HCT116 (cell line): Measurements from ENCODE around the gene CAPN15. TPM values are rescaled to one million over a fixed set of nuclear protein-coding genes. Genes with fewer than 3 reads are reported as not detected.

ENCODE experiments used
- ATAC-seq: fragments of 200-7000 bp; cut with Tn5 transposase; 2 replicates; pipeline ENCODE4 v1.9.1; 2020; ENCODE audit warnings: mild to moderate bottlenecking, moderate library complexity
- BruUV-seq: library from RNA; stranded (reverse); fragments of 400-500 nt; replicated peaks from 2 replicates; lab custom pipeline; 2021; lab: Mats Ljungman, UMichigan
- CTCF ChIA-PET: fragments of 300-600 bp; sonication (Branson Sonifier 250); formaldehyde crosslinking; loops from one replicate; lab custom pipeline; 2021; ENCODE audit warnings: antibody characterized with exemption; lab: Charles Lee
- POLR2A ChIA-PET: fragments of 300-600, 350-600 bp; sonication (Branson Sonifier 250); formaldehyde crosslinking; loops from one replicate; lab custom pipeline; 2021; ENCODE audit warnings: antibody characterized with exemption; lab: Charles Lee
- RAD21 ChIA-PET, 2 experiments: fragments of 300-600 bp; sonication (Branson Sonifier 250); formaldehyde crosslinking; loops; one replicate each; lab custom pipeline; 2023; ENCODE audit warnings: low total read pairs in 2 of 2; ENCODE audit not compliant: uncharacterized antibody in 2 of 2, unreplicated experiment in 2 of 2, low non-redundant PET in 1 of 2; lab: Charles Lee
- DNase-seq: peaks from one replicate; pipeline ENCODE4 v3.0.0-alpha.2; 2010; ENCODE audit warnings: low read depth, low spot score
- H2AFZ ChIP-seq: fragments of 200-600 bp; shearing (Covaris generic), sonication (generic); 2 replicates; pipeline ENCODE4 v1.6.1; 2017; ENCODE audit warnings: low read depth, mixed run types, mixed read lengths, antibody characterized with exemption, low read length; ENCODE audit not compliant: poor library complexity, severe bottlenecking
- H3K27ac ChIP-seq: 2 replicates; pipeline ENCODE4 v1.5.1; 2012; ENCODE audit warnings: low read depth, low read length
- H3K27me3 ChIP-seq: fragments of 200-600 bp; sonication (generic); 2 replicates; pipeline ENCODE4 v1.6.1; 2016; ENCODE audit warnings: mixed run types, low read length, mixed read lengths; ENCODE audit not compliant: insufficient read depth
- H3K36me3 ChIP-seq, 2 experiments: fragments of 200-500 bp in 1 of 2; fragments of 200-600 bp in 1 of 2; sonication (Bioruptor generic) in 1 of 2; sonication (generic) in 1 of 2; 2 replicates each; pipeline versions ENCODE4 v1.5.1 to v1.6.1; 2014 to 2016; ENCODE audit warnings: low read length in 2 of 2, inconsistent platforms in 1 of 2, mixed read lengths in 1 of 2, mixed run types in 1 of 2; ENCODE audit not compliant: insufficient read depth in 2 of 2, control insufficient read depth in 1 of 2
- H3K4me1 ChIP-seq, 2 experiments: fragments of 200-600 bp in 1 of 2; sonication (generic) in 1 of 2; 2 replicates each; pipeline versions ENCODE4 v1.5.1 to v1.6.1; 2012 to 2017; ENCODE audit warnings: low read length in 2 of 2, inconsistent platforms in 1 of 2, mild to moderate bottlenecking in 1 of 2, mixed read lengths in 1 of 2, mixed run types in 1 of 2, moderate library complexity in 1 of 2; ENCODE audit not compliant: insufficient read depth in 2 of 2, control insufficient read depth in 1 of 2
- H3K4me2 ChIP-seq: fragments of 200-600 bp; sonication (generic); 2 replicates; pipeline ENCODE4 v1.6.1; 2017; ENCODE audit warnings: mixed run types, low read length, mixed read lengths
- H3K4me3 ChIP-seq, 2 experiments: fragments of 200-600 bp in 1 of 2; sonication (generic) in 1 of 2; replicated peaks in 1 of 2; 2 replicates each; pipeline ENCODE4 v1.5.1; 2011 to 2016; ENCODE audit warnings: low read length in 2 of 2, control low read depth in 1 of 2, low read depth in 1 of 2, mild to moderate bottlenecking in 1 of 2, mixed read lengths in 1 of 2, mixed run types in 1 of 2
- H3K79me2 ChIP-seq: fragments of 200-600 bp; sonication (generic); 2 replicates; pipeline ENCODE4 v1.6.1; 2017; ENCODE audit warnings: mild to moderate bottlenecking, mixed run types, low read length, moderate library complexity, mixed read lengths; ENCODE audit not compliant: insufficient read depth
- H3K9ac ChIP-seq: fragments of 200-600 bp; sonication (generic); 2 replicates; pipeline ENCODE4 v1.6.1; 2016; ENCODE audit warnings: low read length, mixed read lengths
- H3K9me2 ChIP-seq: fragments of 200-600 bp; sonication (generic), shearing (Covaris generic); 2 replicates; pipeline ENCODE4 v1.6.1; 2017; ENCODE audit warnings: mixed run types, mild to moderate bottlenecking, moderate library complexity; ENCODE audit not compliant: insufficient read depth
- H3K9me3 ChIP-seq, 2 experiments: fragments of 200-500 bp in 1 of 2; fragments of 200-600 bp in 1 of 2; sonication (Bioruptor generic) in 1 of 2; sonication (generic) in 1 of 2; 2 replicates each; pipeline ENCODE4 v1.6.1; 2014 to 2017; ENCODE audit warnings: low read length in 2 of 2, mixed read lengths in 2 of 2, inconsistent platforms in 1 of 2, low read depth in 1 of 2, mild to moderate bottlenecking in 1 of 2, mixed run types in 1 of 2, moderate library complexity in 1 of 2; ENCODE audit not compliant: control insufficient read depth in 1 of 2, insufficient read depth in 1 of 2
- H4K20me1 ChIP-seq: fragments of 200-600 bp; sonication (generic), shearing (Covaris generic); 2 replicates; pipeline ENCODE4 v1.6.1; 2017; ENCODE audit warnings: mixed run types, mild to moderate bottlenecking, moderate library complexity; ENCODE audit not compliant: insufficient read depth
- CEBPB ChIP-seq: IDR thresholded peaks from 2 replicates; pipeline ENCODE4 v1.6.1; 2012; ENCODE audit warnings: low read depth
- ELF1 ChIP-seq: IDR thresholded peaks from 2 replicates; pipeline ENCODE4 v1.6.1; 2012; ENCODE audit warnings: low read depth, borderline replicate concordance
- EZH2 ChIP-seq: fragments of 200-600 bp; sonication (generic); IDR thresholded peaks from 2 replicates; pipeline ENCODE4 v1.6.1; 2017; ENCODE audit warnings: antibody characterized with exemption, mixed run types
- JUND ChIP-seq: IDR thresholded peaks from 2 replicates; pipeline ENCODE4 v1.6.1; 2012
- SIN3A ChIP-seq: IDR thresholded peaks from 2 replicates; pipeline ENCODE4 v1.6.1; 2012; ENCODE audit warnings: low read depth
- SRF ChIP-seq: IDR thresholded peaks from 2 replicates; pipeline ENCODE4 v1.6.1; 2012; ENCODE audit warnings: low read depth
- TCF7L2 ChIP-seq: IDR thresholded peaks from 2 replicates; pipeline ENCODE4 v1.7.0; 2011; ENCODE audit warnings: borderline replicate concordance, inconsistent platforms; ENCODE audit not compliant: insufficient read depth, insufficient read length; ENCODE audit errors: extremely low read depth
- ZNF274 ChIP-seq: fragments of 200-500 bp; sonication (Bioruptor generic); IDR thresholded peaks from 2 replicates; pipeline ENCODE4 v1.6.1; 2014; ENCODE audit warnings: mild to moderate bottlenecking, low read depth, low read length, inconsistent platforms
- intact Hi-C: fragments of 100-400 bp; cut with micrococcal nuclease; formaldehyde crosslinking; loops from 2 replicates; pipeline ENCODE4 v1.10.0; 2022
- total RNA-seq: library from RNA; stranded (reverse); gene quantifications from one replicate; pipeline ENCODE4 v1.2.1, GENCODE V29; 2021; ENCODE audit not compliant: unreplicated experiment
- TF ChIP-seq, protein P1 (sequence below): IDR thresholded peaks from 2 replicates; pipeline ENCODE4 v1.6.1; 2012
- TF ChIP-seq, protein P2 (sequence below): IDR thresholded peaks from 2 replicates; pipeline ENCODE4 v1.6.1; 2012

The CAPN15 gene
- total RNA-seq, 1 experiment from 2014 or later, result 39.0 TPM

DNA sequence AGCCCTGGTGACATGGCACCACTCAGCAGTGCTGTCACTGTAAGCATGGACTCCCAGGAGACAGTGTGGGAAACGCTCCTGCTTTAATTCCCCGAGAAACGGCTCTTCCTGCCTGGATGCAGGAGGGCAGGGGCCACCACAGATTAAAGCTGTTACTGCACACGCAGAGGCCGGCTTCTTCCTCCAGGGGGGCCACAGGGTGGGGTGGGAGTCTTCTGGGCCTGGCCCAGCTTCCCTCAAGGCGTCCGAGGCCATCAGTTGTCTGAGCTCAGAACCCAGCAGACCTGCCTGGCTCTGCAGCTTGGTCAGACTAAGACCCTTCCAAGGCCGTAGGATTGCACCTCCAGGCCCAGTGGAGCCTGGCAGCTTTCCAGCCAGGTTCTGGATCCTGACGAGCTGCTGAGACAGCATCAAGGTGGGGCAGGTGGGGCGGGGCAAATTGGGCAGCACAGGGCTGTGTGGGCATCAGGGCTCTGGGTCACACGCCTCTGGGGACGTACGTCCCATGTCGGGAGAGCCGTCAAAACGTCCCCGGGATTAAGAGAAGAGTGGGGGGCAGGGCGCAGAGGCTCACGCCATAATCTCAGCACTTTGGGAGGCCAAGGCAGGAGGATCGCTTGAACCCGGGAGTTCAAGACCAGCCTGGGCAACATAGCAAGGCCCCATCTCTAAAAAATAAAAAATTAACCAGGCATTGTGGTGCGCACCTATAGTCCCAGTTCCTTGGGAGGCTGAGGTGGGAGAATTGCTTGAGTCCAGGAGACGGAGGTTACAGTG lies 5.0 kb upstream of the CAPN15 start:
- Histone ChIP-seq H3K9me3 (no peaks in the 10 kb centered on the region), H3K27ac (no peak overlapping the region), H3K79me2 (peaks cover 13% of the 10 kb centered on the region), H3K27me3 (no peaks in the 10 kb centered on the region), H3K36me3 (no peaks in the 10 kb centered on the region; a peak in 1 of 4 replicates), H3K4me1 (peaks cover 14 to 23% of the 10 kb centered on the region in 2 experiments), H3K4me3 (no peak overlapping the region)
- no TSS peak for BruUV-seq
- POLR2A ChIA-PET, result no interaction called here
- intact Hi-C loops, result no loop called here
- TF ChIP-seq, protein P1, sequence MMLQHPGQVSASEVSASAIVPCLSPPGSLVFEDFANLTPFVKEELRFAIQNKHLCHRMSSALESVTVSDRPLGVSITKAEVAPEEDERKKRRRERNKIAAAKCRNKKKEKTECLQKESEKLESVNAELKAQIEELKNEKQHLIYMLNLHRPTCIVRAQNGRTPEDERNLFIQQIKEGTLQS, result no peak
- TF ChIP-seq SRF (no peak), ELF1 (no peak), CEBPB (no peak), SIN3A (no peak), ZNF274 (no peak), TCF7L2 (no peak), JUND (no peak), EZH2 (no peak)
- TF ChIP-seq, protein P2, sequence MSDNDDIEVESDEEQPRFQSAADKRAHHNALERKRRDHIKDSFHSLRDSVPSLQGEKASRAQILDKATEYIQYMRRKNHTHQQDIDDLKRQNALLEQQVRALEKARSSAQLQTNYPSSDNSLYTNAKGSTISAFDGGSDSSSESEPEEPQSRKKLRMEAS, result no peak
- TF ChIP-seq, all 23 proteins: peak for 0
- no peak for ATAC-seq
- H4K20me1 ChIP-seq, result no peaks in the 10 kb centered on the region
- no peak overlapping the region for H3K9ac ChIP-seq
- H3K4me2 ChIP-seq, result no peak overlapping the region
- no peaks in the 10 kb centered on the region for H3K9me2 ChIP-seq
- ChIA-PET RAD21 (no interaction called here), CTCF (no interaction called here)
- no peak overlapping the region for H2AFZ ChIP-seq
- DNase-seq, result no peak
